Peyer's patch (tissue), 4 donors: ENCODE results near the gene FARS2.

Experiments
- CTCF ChIP-seq, 6 experiments: fragments of 450-650 bp in 4 of 6; fragments of 200-600 bp in 2 of 6; sonication (generic) in 1 of 6; IDR thresholded peaks; one replicate each; pipeline ENCODE4 v1.5.1; 2017 to 2019; ENCODE audit warnings: antibody characterized with exemption in 6 of 6, mild to moderate bottlenecking in 3 of 6, moderate library complexity in 1 of 6
- POLR2A ChIP-seq, 2 donors: fragments of 450-650 bp; IDR thresholded peaks; one replicate each; pipeline ENCODE4 v1.5.1; 2017; ENCODE audit warnings: antibody characterized with exemption in 2 of 2, mild to moderate bottlenecking in 2 of 2, moderate library complexity in 2 of 2

- TF ChIP-seq POLR2A (IDR thresholded peaks at IDR 0.05) (no peak), CTCF (IDR thresholded peaks at IDR 0.05) (no peak)
Measured at GRCh38 chr6:5599127-5599526, 337.8 kb downstream of the FARS2 start.
